PFSK-1 (cell line): ENCODE results near the gene GTF2H3.

ENCODE experiments used
- FOXP2 ChIP-seq: optimal IDR thresholded peaks from 2 replicates; pipeline ENCODE3; 2011; ENCODE audit warnings: borderline replicate concordance, control low read depth, inconsistent platforms; ENCODE audit not compliant: insufficient read depth; ENCODE audit errors: extremely low read length, extremely low read depth
- POLR2AphosphoS5 ChIP-seq: IDR thresholded peaks from 2 replicates; pipeline ENCODE4 v1.6.1; 2012; ENCODE audit warnings: low read depth, mild to moderate bottlenecking, control low read depth, low read length, moderate library complexity
- SIN3A ChIP-seq: IDR thresholded peaks from 2 replicates; pipeline ENCODE4 v1.6.1; 2012; ENCODE audit warnings: mild to moderate bottlenecking, low read length, moderate library complexity, borderline replicate concordance; ENCODE audit not compliant: insufficient read depth
- TAF1 ChIP-seq: IDR thresholded peaks from 2 replicates; pipeline ENCODE4 v1.6.1; 2012; ENCODE audit warnings: low read length, control low read depth, borderline replicate concordance; ENCODE audit not compliant: insufficient read depth
- TF ChIP-seq, protein P1 (sequence below), 2 experiments: IDR thresholded peaks; 2 replicates each; pipeline versions ENCODE4 v1.6.1 to v1.8.0; 2011 to 2012; ENCODE audit warnings: low read depth in 2 of 2, low read length in 2 of 2, control low read depth in 1 of 2, inconsistent platforms in 1 of 2, mild to moderate bottlenecking in 1 of 2, moderate library complexity in 1 of 2; ENCODE audit not compliant: insufficient read depth in 1 of 2

GTF2H3 gene

DNA sequence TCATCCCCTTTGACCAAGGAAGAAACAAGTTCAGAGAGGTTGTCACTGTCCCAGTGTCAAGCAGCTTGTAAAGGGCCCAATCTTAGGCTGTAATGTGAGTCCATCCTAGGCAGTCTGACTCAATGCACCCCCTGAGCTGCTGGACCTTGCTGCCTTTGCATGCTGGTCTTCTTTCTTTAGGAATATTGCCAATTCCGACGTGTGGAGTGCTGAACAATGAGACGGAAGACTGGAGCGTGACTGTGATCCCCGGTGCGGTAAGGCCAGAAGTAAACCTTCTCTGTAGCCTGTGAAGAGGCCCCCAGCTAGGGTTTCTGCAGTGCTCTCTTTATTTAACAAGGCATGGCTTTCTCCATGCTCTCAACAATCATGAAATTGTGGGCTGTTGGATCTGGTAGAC lies 38.2 kb downstream of the GTF2H3 start:
- TF ChIP-seq SIN3A (no peak), FOXP2 (no peak), POLR2AphosphoS5 (no peak), TAF1 (no peak)
- TF ChIP-seq, protein P1, sequence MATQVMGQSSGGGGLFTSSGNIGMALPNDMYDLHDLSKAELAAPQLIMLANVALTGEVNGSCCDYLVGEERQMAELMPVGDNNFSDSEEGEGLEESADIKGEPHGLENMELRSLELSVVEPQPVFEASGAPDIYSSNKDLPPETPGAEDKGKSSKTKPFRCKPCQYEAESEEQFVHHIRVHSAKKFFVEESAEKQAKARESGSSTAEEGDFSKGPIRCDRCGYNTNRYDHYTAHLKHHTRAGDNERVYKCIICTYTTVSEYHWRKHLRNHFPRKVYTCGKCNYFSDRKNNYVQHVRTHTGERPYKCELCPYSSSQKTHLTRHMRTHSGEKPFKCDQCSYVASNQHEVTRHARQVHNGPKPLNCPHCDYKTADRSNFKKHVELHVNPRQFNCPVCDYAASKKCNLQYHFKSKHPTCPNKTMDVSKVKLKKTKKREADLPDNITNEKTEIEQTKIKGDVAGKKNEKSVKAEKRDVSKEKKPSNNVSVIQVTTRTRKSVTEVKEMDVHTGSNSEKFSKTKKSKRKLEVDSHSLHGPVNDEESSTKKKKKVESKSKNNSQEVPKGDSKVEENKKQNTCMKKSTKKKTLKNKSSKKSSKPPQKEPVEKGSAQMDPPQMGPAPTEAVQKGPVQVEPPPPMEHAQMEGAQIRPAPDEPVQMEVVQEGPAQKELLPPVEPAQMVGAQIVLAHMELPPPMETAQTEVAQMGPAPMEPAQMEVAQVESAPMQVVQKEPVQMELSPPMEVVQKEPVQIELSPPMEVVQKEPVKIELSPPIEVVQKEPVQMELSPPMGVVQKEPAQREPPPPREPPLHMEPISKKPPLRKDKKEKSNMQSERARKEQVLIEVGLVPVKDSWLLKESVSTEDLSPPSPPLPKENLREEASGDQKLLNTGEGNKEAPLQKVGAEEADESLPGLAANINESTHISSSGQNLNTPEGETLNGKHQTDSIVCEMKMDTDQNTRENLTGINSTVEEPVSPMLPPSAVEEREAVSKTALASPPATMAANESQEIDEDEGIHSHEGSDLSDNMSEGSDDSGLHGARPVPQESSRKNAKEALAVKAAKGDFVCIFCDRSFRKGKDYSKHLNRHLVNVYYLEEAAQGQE (IDR thresholded peaks at IDR 0.05; ENCODE audit: insufficient read depth in 1 of 2, low read depth in 2 of 2, low read length in 2 of 2) = no peak

DNA sequence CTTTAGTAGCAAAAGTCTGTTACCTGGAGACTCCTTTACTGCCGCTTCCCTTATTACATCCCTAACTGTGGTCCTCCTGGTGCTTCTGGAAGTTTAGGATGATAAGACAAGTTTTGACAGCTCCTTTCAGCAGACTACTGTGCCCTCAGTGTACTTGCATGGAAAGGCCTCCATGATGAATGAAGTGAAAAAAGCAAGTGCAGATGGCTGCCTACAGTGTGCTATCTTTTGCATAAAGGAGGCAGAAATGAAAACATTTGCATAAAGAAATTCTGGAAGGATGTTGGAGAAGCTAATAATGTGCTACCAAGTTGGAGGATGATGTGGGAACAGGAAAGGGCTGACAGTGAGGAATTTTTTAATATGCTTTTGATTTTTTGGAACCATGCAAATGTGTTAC lies 41.8 kb downstream of the GTF2H3 start:
- TF ChIP-seq POLR2AphosphoS5 = no peak
- TF ChIP-seq, protein P1 (IDR thresholded peaks at IDR 0.05; ENCODE audit: insufficient read depth in 1 of 2, low read depth in 2 of 2, low read length in 2 of 2) = no peak
- no peak for TF ChIP-seq SIN3A
- TF ChIP-seq FOXP2 = no peak
- TF ChIP-seq TAF1 = no peak

DNA sequence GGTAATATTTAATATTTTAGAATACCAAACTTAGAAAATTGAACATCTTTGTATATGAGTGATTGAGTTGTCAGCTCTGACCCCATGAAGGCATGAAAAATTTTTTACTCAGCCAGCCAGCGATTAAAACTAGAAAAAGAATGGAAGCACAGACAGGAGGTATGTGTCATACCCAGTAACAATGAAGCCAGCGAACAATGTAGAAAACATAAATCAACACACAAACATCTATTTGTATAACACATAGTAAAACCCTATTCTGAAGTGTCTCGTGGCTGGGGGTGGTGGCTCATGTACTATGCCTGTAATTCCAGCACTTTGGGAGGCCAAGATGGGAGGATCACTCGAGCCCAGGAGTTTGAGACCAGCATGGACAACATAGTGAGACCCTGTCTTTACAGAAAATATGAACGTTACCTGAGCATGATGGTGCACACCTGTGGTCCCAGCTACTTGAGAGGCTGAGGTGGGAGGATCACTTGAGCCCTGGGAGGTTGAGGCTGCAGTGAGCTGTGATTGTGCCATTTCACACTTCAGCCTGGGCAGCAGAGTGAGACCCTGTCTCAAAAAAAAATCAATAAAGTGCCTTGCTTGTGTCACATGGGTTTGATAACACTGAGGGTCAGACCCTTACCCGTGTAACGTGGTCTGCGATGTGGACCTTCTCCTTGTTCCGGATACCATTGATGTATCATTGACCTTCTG lies 43.1 kb downstream of the GTF2H3 start:
- TF ChIP-seq FOXP2 (no peak), POLR2AphosphoS5 (no peak), SIN3A (no peak), TAF1 (no peak)
- TF ChIP-seq, protein P1 (IDR thresholded peaks at IDR 0.05; ENCODE audit: insufficient read depth in 1 of 2, low read depth in 2 of 2, low read length in 2 of 2) = no peak

DNA sequence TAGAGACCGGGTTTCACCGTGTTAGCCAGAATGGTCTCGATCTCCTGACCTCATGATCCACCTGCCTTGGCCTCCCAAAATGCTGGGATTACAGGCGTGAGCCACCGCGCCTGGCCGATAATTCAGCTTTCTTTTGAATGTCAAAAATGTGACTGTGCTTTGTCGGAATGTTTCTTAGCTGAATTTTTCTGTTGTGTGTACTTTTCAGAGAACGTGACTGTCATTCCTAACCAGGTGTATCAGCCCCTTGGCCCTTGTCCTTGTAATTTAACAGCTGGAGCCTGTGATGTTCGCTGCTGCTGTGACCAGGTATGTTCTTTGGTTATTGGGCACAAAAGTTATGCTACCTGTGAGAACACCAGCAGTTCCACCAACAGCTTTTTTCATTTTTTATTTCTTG lies 45.4 kb downstream of the GTF2H3 start:
- no peak for TF ChIP-seq POLR2AphosphoS5
- TF ChIP-seq, protein P1 (IDR thresholded peaks at IDR 0.05; ENCODE audit: insufficient read depth in 1 of 2, low read depth in 2 of 2, low read length in 2 of 2) = no peak
- TF ChIP-seq SIN3A = no peak
- no peak for TF ChIP-seq TAF1
- TF ChIP-seq FOXP2 = no peak

DNA sequence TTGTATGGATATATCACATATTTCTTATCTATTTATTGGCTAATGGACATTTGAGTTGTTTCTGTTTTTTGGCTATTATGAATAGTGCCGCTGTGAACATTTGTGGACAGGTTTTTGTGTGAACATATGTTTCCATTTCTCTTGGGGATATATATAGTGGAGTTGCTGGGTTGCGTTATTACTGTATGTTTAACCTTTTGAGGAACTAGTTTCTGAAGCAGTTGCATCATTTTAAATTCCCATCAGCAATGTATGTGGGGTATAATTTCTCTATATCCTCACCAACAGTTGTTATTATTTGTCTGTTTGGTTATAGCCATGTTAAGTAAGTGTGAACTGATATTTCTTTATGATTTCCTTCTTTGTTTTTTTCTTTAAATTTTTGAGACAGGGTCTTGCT lies 48.0 kb downstream of the GTF2H3 start:
- TF ChIP-seq SIN3A (no peak), TAF1 (no peak), FOXP2 (no peak), POLR2AphosphoS5 (no peak)
- TF ChIP-seq, protein P1 (IDR thresholded peaks at IDR 0.05; ENCODE audit: insufficient read depth in 1 of 2, low read depth in 2 of 2, low read length in 2 of 2) = no peak
